ENCODE measurements around the gene ALCAM. TPM values are rescaled to one million over a fixed set of nuclear protein-coding genes. Genes with fewer than 3 reads are reported as not detected.

ALCAM gene
- total RNA-seq, 1 experiment from 2014 or later, result 104 TPM

DNA sequence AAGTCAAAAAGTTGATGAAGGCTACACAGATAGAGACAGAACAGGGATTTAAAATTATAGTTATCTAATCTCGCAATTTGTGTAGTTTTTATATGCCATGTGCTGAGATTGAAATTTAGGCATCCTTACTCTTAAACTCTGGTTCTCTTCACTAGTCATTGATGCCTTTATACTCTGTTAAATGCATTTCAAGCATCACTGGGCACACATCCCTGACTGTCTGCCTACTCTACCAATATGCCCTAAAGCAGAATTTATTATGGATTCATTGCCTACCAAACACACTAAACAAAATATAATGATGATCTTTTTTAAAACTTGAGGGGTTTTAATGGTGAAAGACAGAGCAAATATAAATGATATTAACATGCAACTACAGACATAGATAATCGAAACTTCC, 10.3 kb upstream of the ALCAM start:
- peak; percentile 15 for DNase-seq (ENCODE audit: low read depth)

DNA sequence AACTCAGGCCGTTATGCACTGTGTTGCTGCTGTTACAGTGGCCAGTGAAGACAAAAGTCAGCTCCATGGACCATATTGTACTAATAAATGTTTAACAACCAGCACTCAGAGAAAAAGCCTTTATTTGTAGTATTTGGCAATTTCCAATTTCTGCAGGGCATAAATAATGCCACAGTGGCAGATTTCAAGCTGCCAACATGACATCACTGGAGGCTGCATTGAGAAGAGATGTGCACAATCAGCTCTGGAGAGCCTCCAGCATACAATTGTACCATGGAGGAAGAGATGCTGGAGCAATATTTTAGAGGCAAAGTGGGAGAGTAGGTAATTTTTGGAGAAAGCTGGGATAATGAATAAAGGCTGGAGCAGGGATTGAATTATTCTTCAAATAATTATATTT, 9.7 kb upstream of the ALCAM start:
- DNase-seq (ENCODE audit: low read depth), result no peak

DNA sequence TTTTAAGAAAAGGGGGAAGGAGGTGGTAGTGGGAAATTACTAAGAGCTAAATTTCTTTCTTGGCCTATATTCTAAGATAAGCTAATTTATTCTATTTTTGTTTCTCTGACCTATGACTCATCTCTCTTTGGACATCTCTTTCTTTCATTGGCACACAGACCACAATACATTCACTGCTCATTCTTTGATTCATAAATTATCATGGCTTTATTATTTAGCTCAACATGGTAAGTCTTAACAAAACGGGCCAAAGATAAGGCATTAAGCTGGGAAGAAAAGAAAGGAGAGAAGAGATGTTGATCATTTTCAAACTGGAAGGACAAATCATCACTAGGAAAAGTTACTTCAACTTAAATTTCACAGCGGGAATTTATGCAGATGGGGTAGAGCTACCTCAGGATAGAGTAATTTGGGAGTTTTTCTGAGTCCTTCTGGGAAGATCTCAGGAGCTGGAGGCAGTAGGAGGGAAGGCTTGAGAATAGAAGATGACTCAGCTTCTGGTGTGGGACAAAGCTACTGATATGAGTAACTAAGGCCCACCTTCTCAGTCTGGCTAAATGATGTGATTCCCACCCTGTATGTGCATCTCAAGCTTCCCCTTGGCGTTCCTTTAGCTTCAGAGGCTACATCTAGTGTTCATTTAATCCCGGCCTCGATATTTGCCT, 7.5 kb upstream of the ALCAM start:
- peak; percentile 79 for DNase-seq (ENCODE audit: low read depth)

DNA sequence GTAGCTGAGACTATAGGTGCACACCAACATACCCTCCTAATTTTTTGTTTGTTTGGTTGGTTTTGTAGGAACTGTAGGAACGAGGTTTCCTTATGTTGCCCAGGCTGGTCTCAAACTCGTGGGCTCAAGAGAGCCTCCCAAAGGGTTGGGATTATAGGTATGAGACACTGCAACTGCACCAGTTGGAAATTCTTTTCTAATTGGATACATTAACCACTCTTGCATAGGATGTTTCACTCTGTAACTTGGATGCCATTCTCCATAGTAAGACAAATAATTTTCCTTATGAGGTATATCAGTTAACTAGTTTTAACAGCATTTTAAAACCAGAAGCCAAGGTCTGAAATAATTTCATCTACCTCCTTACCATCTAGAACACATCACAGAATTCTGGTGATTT, 6.7 kb upstream of the ALCAM start:
- DNase-seq (ENCODE audit: low read depth), result no peak

DNA sequence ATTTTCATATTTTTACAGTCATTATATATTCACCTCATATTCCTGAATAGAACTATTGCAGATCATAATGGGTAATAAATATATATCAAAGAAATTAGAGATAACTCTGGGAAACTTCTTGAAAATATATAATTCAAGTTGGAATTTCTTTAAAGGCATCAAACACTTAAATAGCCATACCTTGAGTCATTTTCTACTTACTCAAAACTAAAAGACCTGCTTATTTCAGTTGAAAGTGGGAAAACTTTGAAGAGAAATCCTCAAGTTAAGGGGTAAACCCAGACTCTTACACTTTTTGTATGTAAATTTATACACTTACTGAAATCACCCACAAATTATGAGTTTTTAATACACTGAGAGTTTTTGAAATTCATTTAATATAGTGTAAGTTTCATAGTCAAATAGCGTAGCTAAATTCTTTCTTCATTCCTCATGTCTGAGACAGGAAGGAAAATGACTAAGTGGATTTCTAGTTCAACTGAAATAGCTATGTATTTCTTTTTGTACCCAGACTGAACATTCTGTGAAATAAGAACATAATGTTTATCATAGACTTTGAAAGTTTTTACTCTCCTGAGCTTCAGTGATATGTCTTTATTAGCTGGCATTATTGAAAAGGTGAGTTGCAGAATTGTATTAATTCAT, 4.6 kb upstream of the ALCAM start:
- peak; percentile 33 for DNase-seq (ENCODE audit: low read depth)

DNA sequence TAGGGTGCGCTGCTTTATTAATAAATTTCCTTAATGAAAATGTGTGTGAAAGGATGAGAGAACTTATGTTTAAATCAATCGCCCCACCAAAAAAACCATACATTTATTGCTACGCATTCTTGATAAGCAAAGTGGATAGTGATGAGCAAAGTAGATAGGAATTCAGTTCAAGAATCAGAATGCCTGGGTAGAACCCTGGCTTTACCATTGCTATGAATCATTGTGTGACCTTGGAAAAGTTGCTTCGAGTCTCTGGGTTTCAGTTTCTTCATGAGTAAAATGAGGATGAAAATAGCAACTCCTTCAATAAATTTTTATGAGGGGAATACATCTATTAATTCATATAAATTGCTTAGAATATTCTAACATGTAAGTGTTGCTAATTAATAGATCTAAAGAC, 2.6 kb upstream of the ALCAM start:
- DNase-seq (ENCODE audit: low read depth), result peak; percentile 75

DNA sequence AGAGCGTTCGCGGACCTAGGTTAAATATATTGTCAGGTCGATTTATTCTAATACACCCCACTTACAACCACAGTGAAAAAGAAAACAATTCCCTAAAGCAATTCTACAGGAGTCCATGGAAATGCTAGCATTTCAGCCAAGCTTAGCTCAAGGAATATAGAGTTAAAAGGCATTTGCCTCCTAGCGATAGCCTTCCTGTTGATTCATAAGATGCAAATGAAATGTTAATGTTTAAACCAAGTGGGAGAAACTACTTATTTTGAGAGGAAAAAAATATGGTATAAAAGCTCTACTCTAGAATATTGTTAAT, 1.7 kb upstream of the ALCAM start:
- peak; percentile 28 for DNase-seq (ENCODE audit: low read depth)

DNA sequence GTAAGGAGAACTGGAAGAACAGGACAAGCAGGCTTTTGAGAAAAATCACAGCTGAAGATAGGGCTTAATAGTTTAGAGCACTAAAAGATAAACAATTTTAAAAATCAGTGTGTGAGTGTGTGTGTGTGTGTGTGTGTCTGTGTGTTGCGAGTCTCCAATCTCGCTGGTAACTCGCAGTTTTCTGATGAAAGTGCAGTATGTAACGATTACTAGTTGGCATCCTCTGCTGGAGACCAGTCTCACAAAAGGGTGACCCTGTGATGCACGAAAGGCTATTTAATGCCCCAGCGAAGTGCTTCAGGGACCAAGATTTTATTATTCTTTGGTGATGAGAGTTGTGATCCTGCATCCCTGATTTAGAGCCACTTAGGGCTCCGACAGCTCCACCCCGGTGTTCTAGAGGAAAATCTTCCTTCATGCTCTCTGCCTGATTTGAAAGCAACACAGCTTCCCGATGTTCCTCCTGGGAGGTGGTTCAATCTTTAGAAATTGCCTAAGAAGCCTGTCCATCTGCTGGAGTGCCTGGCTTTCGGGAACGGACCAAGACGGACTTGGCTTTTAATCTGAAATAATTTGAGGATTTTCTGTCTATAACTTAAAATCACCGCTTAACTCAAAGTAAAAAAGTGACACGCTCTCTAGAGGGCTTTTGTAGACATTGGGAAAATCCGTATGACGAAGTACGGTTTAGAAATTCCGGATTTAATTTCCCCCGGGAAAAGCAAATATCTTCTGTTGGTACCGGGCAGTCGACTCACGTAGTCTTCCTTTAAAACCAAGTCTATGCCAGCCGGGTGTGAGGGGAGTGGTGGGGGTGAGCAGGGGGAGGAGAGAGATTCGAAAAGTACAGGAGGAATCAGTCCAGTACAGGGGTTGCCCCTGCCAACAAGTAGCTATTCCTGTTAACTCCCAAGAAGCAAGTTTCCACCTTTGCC, 1.1 kb upstream of the ALCAM start:
- DNase-seq (ENCODE audit: low read depth), result peak; percentile 62

DNA sequence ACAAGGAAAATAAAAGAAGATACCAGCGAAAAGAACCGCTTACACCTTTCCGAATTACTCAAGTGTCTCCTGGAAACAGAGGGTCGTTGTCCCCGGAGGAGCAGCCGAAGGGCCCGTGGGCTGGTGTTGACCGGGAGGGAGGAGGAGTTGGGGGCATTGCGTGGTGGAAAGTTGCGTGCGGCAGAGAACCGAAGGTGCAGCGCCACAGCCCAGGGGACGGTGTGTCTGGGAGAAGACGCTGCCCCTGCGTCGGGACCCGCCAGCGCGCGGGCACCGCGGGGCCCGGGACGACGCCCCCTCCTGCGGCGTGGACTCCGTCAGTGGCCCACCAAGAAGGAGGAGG, 325 bp downstream of the ALCAM start:
- no peak for DNase-seq (ENCODE audit: low read depth)

DNA sequence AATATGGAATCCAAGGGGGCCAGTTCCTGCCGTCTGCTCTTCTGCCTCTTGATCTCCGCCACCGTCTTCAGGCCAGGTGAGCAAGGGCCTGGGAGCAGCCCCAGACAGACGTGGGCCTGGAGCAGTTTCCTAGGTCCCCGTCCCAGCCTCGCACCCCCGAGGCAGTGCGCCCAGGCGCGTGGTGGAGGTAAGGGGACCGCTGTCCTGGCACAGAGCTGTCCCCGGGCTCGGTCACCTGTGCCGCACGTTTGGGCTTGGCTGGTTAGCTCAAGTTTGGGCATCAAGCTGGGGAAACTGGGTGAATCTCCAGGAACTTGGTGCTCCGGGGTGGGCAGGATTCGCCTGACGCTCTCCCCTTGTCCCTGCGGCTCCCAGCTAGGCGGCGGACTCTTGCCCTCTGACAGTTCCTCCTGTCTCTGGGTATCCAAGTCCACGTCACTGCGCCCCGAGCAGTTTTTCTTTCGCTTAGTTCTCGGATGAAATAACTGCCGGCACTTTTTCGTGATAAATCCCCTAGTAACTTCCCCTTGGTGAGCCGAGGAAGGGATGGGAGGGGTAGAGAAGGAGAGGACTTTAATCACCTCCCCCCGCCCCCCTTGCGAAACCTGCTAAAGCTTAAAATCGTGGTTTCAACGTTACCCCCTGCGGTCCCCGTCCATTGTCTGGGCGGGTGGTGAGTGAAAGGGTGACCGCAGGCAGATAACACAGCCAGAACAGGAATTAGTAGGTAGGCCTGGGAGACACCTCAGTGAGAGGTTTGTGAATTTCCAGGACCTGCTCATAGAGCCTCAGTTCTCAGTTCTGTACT, 901 bp downstream of the ALCAM start:
- peak; percentile 83 for DNase-seq (ENCODE audit: low read depth)

DNA sequence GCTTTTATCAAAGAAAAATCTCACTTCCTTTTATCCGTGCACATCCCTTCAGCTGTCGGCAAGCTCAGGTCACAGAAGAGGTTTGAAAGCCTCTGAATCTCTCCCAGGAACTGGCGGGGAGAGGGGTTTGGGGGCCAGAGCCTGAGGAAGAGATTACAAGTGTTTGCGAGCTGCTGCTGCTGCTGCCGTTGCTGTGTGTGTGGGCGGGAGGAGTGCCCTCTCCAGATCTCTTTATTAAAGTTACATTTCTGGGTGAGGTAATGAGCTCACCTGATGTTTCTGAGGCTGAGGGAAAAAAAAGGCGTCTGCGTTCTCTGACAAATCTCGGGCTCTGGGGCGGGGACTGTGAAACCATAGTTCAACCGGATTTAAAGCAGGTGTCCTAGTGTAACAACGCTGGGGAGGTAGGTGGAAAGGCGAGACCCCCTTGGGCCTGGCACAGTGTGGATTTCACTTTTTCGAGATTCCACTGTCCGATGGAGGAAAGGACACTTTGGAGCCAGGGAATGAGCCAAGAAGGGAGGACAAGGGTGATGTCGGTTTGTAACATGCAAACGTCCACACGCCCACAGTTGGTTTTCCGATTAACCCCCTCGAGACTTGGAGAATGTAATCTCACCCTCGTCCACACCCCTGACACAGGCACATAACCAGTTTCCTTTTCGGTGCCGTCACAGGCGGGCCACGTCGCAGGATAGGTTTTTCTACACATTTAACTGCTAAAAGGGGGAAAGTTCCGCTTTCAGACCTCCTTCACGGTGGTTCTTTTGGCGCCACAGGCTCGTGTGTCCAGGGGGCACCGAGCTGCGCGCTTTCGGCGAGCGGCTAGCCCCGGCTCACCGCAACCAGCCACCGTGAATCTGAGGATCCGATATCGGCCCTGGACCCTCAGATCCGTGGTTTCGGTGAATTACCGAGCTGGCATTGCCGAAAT, 2.1 kb downstream of the ALCAM start:
- DNase-seq (ENCODE audit: low read depth), result peak; percentile 69

DNA sequence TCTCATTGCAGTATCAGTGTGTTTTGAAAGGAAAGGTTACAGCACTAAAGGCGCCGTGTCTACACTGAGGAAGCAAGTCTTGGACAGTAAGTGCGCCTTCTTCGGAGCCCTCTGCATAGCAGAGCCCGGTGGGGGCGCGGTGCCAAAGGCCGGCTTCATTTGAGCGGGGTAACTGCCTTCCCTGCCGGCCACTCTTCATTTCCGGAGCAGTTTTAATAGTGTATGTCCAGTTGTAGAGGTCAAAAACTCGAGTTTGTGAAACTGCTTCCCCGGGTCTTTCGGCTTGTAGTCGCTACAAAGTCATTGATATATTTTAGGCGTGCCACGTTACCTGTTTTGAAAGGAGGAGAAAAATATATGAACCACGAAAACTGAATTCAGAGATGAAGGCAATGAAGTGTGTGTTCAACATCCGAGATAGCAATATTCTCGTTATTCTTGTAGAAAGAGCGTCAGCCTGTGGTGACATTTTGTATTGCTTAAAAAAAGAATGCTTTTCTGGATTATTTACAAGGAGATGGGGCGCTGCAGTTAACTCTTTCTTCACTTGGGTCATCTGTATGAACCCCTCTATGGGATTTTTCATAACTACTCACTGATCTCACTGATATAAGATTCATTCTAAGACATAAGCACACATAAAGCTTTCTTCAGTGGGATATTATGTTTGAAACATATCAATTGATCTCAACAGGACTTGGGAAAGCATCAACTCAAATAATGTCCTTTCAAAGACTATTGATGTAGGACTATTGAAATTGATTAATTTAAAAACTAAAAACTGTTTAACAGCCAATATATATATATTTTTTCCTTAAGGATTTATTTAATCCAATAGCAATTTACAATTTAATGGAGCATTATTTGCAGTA, 3.0 kb downstream of the ALCAM start:
- peak; percentile 79 for DNase-seq (ENCODE audit: low read depth)

DNA sequence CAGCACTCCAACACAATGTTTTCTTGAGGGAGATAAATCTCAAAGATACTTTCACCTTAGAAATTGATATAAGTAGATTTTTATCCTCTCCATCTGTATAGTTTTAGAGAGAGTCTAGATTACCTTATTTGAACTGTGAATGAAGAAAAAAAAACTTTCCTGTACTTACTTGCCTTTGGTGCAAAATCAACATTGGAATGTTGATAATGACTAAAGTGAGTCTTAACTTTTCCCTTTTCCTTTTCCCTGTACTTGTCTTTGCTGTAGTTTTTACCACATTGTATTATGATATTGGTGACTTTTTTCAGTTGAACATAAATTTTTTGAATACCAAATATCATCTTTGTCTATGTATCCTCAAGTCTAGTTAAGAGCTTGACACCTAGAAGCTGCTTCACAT, 6.7 kb downstream of the ALCAM start:
- no peak for DNase-seq (ENCODE audit: low read depth)

DNA sequence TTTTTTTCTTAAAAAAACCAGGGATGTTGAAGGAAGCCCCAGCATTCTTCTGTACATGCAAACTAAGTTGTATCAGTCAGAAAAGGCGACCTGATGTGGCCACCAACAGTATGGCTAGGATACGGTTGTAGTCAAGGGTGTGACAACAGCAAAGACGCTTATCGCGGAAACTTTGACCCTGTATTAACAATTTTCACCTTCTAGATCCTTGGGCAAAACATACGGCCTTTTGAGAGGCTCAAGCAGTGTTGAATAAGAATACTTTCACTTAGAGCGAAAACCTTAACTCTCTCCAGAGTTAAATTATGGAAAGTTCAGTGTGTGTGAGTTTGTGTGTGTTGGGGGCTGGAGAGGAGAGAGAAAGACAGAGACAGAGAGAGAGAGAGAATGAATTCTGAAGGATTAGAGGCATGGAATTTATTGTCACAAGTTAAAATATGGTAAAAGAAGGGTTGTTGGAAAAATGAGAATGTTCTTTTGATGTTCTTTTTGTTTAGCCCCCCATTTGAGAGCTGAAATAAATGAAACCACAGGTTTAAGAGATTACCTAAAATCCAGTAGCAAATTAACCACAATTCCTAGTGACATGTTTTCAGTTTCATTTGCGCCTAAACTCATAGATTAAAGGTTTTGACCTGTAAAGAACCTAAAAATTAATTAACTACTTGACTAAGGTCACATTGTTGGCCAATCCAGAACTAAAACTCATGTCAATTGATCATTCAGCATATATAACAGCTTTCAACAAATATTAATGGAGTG, 9.2 kb downstream of the ALCAM start:
- no peak for DNase-seq (ENCODE audit: low read depth)

DNA sequence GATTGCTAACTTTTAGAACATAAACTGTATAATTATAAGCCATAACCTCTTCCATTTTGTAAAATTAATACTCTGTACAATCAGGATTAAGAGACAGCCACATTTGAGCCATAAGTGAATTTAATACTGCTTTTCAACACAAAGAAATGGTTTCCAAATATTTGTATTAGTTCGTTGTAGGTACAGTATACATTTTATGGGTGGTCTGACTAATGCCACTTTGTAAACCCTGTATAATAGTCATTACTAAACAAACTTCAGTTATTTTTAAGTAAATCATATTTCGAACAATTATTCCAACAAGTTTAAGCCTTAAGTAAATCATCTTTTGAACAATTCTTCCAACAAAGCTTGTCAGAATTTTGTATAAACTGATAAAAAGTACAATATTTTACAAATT, 11.0 kb downstream of the ALCAM start:
- DNase-seq (ENCODE audit: low read depth), result no peak

DNA sequence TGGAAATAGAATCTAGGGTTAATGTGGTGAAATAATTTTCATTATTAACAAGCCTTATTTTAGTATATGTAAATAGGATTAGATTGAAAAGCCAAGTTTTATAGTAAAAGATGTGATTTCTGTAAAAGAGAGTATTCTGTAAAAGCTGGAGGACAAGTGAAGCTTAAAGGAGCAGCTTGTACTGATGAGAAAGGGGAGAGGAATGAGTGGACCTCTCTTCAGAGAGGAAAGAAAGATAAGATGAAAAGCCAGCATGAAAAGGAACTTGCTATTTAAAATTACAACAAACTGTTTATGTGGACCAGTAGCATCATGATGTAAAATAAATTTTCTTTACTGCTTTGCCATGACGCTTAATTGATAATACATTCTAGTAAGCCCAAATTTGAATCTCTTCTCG, 18.5 kb downstream of the ALCAM start:
- DNase-seq (ENCODE audit: low read depth), result no peak

DNA sequence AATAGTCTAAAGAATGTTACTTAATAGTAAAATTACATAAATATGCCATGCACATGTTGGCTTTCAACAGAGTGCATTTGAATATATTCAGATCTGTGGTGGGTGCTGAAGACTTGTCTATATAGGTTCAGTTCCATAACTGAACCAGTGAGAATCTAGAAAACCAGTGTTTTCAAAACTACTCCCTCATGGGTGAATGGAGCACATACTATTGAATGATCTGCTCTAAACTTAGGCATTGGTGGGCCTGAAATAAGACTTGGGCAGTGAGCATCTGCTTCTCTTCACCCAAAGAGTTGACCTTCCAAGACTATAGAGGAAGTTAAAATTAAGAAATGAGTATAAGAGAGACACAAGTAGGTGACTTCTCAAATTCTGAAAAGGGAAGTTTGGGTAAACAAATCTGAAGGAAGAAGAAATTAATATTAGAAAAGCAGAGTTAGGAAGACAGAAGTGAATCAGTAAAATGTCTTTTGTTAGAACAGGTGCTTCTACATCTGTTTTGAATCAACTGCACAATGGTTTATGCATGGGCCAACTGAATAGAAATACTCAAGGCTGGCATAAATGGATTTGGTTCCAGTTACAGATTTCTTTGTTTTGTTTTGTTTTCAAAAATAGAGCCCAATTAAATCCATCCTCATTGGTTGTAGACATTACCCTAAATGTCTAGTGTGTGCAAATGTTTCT, 19.3 kb downstream of the ALCAM start:
- no peak for DNase-seq (ENCODE audit: low read depth)

DNA sequence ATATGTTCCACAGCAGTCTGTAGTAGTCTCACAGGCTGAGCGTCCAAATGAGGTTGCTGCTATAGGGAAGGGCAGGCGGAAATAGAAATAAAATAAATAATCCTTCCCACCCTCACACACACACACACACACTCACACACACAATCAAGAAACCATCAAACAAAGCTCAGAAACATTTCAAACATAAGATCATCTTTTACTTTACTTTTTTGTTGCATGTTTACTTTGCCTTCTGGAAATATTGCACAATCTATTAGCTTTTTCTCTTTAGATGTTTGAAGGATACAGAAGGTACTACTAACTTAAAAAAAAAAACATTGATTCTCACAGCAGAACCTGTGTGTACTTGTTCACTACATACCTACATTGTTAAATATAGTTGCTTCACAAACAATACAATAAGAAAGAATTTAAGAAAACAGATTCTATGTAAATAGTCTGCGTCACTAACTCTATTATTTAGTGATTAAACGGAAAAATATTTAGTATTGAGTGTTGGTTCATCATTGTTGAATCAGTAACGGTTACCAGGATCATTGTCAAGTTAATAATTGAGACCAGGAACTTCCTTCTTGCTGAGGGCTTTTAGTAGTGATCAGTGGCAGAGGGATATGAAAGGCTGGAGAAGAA, 20.5 kb downstream of the ALCAM start:
- DNase-seq (ENCODE audit: low read depth), result no peak

Data from RPMI7951 (cell line).